Colonic mucosa (tissue), 4 donors: ENCODE data around the gene KRTAP5-3. TPM values are rescaled to one million over a fixed set of nuclear protein-coding genes. Genes with fewer than 3 reads are reported as not detected.

Experiments used
- DNase-seq: peaks from one replicate; pipeline ENCODE4 v3.0.0-alpha.2; 2020
- H3K27ac ChIP-seq: fragments of 200-600 bp; one replicate; pipeline ENCODE4 v1.8.0; 2021
- H3K27me3 ChIP-seq: fragments of 200-600 bp; one replicate; pipeline ENCODE4 v1.8.0; 2021
- H3K36me3 ChIP-seq: fragments of 200-600 bp; one replicate; pipeline ENCODE4 v1.8.0; 2021
- H3K4me1 ChIP-seq: fragments of 200-600 bp; one replicate; pipeline ENCODE4 v1.8.0; 2021; ENCODE audit warnings: mild to moderate bottlenecking
- H3K4me3 ChIP-seq: fragments of 200-600 bp; one replicate; pipeline ENCODE4 v1.8.0; 2021
- H3K9ac ChIP-seq, 2 donors: one replicate each; pipeline ENCODE4 v1.7.0; 2013; ENCODE audit warnings: control low read depth in 2 of 2, low read depth in 2 of 2, low read length in 2 of 2
- H3K9me3 ChIP-seq: fragments of 200-600 bp; one replicate; pipeline ENCODE4 v1.8.0; 2021
- intact Hi-C: fragments of 100-400 bp; cut with DNase I; formaldehyde crosslinking; loops from one replicate; pipeline ENCODE4 v1.14.1; 2022
- total RNA-seq, 2 donors: library from RNA; stranded (reverse); fragmentation: NEBNext Ultra II Directional in 1 of 2; extraction: Animal tissue kit (Norgen Biotek cat#: 25700) in 1 of 2; gene quantifications; one replicate each; pipeline ENCODE4 v1.2.1, GENCODE V29; 2021
- TF ChIP-seq, protein P1 (sequence below): fragments of 200-600 bp; IDR thresholded peaks from one replicate; pipeline ENCODE4 v1.8.0; 2022; ENCODE audit warnings: antibody characterized with exemption, mild to moderate bottlenecking
- donor health status: healthy.
- donor health status: DM: no; HTN: no; CAD: no.
- donor health status: DM: no; HTN: no; CAD: no.

KRTAP5-3 gene
- total RNA-seq, 2 donors from 2014 or later = not detected

DNA sequence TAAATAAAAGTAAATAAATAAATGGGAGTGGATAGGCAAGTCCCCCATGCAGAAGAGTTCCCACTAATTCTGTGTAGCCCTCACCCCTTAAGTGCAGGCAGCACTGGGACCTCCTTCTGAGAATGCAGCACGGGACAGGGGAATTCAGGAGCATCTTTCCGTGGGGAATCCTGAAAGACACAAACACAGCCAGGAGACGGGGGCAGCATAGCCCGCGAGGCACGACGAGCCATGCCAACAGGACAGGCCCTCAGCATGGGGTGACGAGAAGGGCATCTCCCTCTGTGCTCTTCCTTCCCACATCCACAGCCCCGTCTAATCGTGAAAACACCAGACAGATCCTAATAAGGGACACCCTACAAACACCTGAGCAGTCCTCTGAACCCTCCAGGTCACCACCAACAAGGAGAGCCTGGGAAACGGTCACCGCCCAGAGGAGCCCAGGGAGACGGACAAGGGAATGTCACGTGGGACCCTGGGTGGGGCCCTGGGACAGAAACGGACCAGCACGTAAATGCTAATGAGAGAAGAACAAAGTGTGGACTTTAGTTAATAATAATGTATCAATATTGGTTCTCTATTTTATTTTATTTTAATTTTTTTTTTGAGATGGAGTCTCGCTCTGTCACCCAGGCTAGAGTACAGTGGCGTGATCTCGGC is 28.2 kb upstream of the KRTAP5-3 start:
- H3K27ac ChIP-seq = no peak overlapping the region
- intact Hi-C loops = no loop called here
- H3K9ac ChIP-seq = no peak overlapping the region
- H3K4me1 ChIP-seq = peaks cover 10% of the 10 kb centered on the region
- H3K36me3 ChIP-seq = no peaks in the 10 kb centered on the region
- no peak for DNase-seq
- H3K9me3 ChIP-seq = no peaks in the 10 kb centered on the region
- no peak overlapping the region for H3K4me3 ChIP-seq
- no peaks in the 10 kb centered on the region for H3K27me3 ChIP-seq
- TF ChIP-seq, protein P1, sequence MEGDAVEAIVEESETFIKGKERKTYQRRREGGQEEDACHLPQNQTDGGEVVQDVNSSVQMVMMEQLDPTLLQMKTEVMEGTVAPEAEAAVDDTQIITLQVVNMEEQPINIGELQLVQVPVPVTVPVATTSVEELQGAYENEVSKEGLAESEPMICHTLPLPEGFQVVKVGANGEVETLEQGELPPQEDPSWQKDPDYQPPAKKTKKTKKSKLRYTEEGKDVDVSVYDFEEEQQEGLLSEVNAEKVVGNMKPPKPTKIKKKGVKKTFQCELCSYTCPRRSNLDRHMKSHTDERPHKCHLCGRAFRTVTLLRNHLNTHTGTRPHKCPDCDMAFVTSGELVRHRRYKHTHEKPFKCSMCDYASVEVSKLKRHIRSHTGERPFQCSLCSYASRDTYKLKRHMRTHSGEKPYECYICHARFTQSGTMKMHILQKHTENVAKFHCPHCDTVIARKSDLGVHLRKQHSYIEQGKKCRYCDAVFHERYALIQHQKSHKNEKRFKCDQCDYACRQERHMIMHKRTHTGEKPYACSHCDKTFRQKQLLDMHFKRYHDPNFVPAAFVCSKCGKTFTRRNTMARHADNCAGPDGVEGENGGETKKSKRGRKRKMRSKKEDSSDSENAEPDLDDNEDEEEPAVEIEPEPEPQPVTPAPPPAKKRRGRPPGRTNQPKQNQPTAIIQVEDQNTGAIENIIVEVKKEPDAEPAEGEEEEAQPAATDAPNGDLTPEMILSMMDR = no peak

DNA sequence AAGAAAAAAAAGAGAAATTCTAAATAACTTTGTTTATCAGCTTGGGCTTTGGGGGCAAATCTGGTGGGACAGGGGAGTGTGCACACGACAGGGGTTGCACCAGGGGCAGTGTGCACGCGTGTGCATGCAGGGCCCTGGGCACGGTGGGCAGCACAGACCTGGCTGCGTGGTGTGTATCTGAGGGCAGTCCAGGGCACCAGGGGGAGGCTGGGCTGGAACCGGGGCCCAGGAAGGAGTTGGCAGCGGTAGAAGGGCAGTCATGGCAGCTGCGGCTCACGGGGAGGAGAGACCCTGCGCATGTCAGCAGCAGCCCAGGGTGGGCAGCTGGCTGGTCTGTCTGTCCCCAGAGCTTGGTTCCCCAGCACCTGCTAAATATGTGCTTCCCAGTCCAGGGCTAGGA is 25.6 kb upstream of the KRTAP5-3 start:
- Histone ChIP-seq H3K9ac (no peak overlapping the region), H3K9me3 (no peaks in the 10 kb centered on the region), H3K27ac (no peak overlapping the region), H3K4me3 (no peak overlapping the region), H3K27me3 (no peaks in the 10 kb centered on the region), H3K36me3 (no peaks in the 10 kb centered on the region), H3K4me1 (peaks cover 5% of the 10 kb centered on the region)
- intact Hi-C loops = loop anchor here (5.0 kb wide), 1 partner anchor 87 kb away; no protein-coding TSS in a partner anchor
- no peak for DNase-seq
- TF ChIP-seq, protein P1 = no peak

DNA sequence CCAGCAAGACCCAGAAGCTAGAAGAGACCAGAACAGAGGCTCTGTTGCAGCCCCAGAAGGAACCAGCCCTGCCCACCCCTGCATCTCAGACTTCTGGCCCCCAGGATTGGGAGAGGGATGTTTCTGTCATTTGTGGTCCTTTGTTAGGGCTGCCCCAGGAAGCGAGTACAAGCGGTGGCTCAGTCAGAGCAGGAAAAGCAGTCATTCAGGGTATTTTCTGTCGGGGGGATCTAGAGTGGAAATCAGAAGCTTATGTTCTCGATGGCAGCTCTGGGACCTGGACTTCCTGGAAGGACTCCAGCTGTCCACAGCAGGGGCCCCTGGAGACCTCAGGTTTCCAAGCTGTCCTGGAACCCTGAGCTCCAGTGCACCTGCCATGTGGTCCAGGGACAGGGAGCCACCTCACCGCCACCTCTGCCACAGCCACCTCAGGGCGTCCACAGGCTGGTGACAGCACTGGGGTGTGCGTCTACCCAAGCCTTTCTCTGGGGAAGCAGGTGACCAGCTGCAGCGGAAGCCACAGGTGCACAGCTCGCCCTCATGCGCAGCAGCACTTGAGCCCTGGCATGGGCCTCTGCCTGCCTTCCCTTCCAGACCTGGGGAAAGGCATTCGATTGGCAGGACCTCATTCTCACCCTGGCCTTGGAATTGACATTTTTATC is 23.9 kb upstream of the KRTAP5-3 start:
- Histone ChIP-seq H3K4me1 (no peaks in the 10 kb centered on the region), H3K9me3 (no peaks in the 10 kb centered on the region), H3K9ac (no peak overlapping the region), H3K36me3 (no peaks in the 10 kb centered on the region), H3K27me3 (no peaks in the 10 kb centered on the region), H3K4me3 (no peak overlapping the region), H3K27ac (no peak overlapping the region)
- intact Hi-C loops = loop anchor here (5.0 kb wide), 1 partner anchor 85 kb away; no protein-coding TSS in a partner anchor
- TF ChIP-seq, protein P1 = no peak
- DNase-seq = no peak

DNA sequence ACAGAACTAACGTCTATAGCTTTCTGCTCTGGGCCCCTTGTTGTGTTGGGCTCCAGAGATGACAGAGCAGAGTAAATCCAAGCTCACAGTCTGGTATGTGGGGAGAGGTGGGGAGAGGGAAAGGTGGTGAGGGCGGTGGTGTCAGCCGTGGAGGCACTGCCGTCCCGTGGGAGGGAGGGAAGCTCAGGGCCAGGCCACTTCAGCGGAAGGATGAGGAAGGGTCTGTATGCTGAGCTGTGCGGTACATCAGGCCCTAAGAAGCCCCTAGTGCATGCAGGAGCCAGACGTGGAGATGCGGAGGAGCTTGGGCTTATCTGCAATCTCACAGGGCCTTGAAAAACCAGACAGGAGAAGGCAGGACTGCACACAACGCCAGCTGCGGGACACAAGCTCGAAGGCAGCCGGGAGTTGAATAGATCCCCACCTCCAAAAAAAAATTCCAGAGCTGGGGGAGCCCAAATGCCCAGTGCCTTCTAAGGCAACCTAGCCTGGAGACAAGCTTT is 22.9 kb upstream of the KRTAP5-3 start:
- no peaks in the 10 kb centered on the region for H3K4me1 ChIP-seq
- intact Hi-C loops = loop anchor here (5.0 kb wide), 1 partner anchor 84 kb away; no protein-coding TSS in a partner anchor
- H3K9me3 ChIP-seq = no peaks in the 10 kb centered on the region
- TF ChIP-seq, protein P1 = no peak
- H3K4me3 ChIP-seq = no peak overlapping the region
- H3K27ac ChIP-seq = no peak overlapping the region
- DNase-seq = no peak
- no peaks in the 10 kb centered on the region for H3K36me3 ChIP-seq
- H3K27me3 ChIP-seq = no peaks in the 10 kb centered on the region
- no peak overlapping the region for H3K9ac ChIP-seq

DNA sequence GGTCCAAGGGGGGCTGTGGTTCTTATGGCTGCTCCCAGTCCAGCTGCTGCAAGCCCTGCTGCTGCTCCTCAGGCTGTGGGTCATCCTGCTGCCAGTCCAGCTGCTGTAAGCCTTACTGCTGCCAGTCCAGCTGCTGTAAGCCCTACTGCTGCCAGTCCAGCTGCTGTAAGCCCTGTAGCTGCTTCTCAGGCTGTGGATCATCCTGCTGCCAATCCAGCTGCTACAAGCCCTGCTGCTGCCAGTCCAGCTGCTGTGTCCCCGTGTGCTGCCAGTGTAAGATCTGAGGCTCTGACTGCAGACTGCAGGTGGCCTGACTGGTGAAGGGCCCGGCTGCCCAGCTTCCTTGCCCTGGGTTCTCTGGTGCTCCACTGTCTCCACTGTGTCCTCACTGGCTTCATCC is 22.0 kb upstream of the KRTAP5-3 start:
- Histone ChIP-seq H3K27me3 (no peaks in the 10 kb centered on the region), H3K36me3 (no peaks in the 10 kb centered on the region), H3K27ac (no peak overlapping the region), H3K9ac (no peak overlapping the region), H3K4me1 (no peaks in the 10 kb centered on the region), H3K4me3 (no peak overlapping the region), H3K9me3 (no peaks in the 10 kb centered on the region)
- TF ChIP-seq, protein P1 = no peak
- intact Hi-C loops = loop anchor here (5.0 kb wide), 1 partner anchor 83 kb away; no protein-coding TSS in a partner anchor
- DNase-seq = no peak
